CD14-positive monocyte (primary cell): Measurements from ENCODE around the gene SMYD3. TPM values are rescaled to one million over a fixed set of nuclear protein-coding genes. Genes with fewer than 3 reads are reported as not detected.

Experiments
- DNase-seq, 3 donors: peaks; one replicate each; pipeline ENCODE4 v3.0.0-alpha.2; 2011 to 2022
- H2AFZ ChIP-seq: 2 replicates; pipeline ENCODE4 v1.6.0; 2012; ENCODE audit warnings: mild to moderate bottlenecking, low read depth, low read length, inconsistent platforms; ENCODE audit not compliant: insufficient read depth, poor library complexity, severe bottlenecking
- H3K27ac ChIP-seq, 2 donors: 1 replicate in 1 of 2; 2 replicates in 1 of 2; pipeline ENCODE4 v1.5.1; 2012 to 2013; ENCODE audit warnings: low read length in 2 of 2, control low read depth in 1 of 2, inconsistent platforms in 1 of 2, low read depth in 1 of 2, mild to moderate bottlenecking in 1 of 2
- H3K27me3 ChIP-seq, 2 donors: one replicate each; pipeline versions ENCODE4 v1.6.0 to v1.6.1; 2011 to 2013; ENCODE audit warnings: low read length in 2 of 2; ENCODE audit not compliant: control insufficient read depth in 2 of 2, insufficient read depth in 2 of 2
- H3K36me3 ChIP-seq, 2 donors: replicated peaks in 1 of 2; 1 replicate in 1 of 2; 2 replicates in 1 of 2; pipeline versions ENCODE4 v1.5.1 to v1.6.1; 2012 to 2013; ENCODE audit warnings: low read length in 2 of 2, control low read depth in 1 of 2, inconsistent platforms in 1 of 2, mild to moderate bottlenecking in 1 of 2; ENCODE audit not compliant: insufficient read depth in 2 of 2, control insufficient read depth in 1 of 2
- H3K4me1 ChIP-seq, 2 donors: 1 replicate in 1 of 2; 2 replicates in 1 of 2; pipeline versions ENCODE4 v1.5.1 to v1.6.1; 2012 to 2013; ENCODE audit warnings: low read length in 2 of 2, control low read depth in 1 of 2, inconsistent platforms in 1 of 2, mild to moderate bottlenecking in 1 of 2, moderate library complexity in 1 of 2; ENCODE audit not compliant: insufficient read depth in 2 of 2, control insufficient read depth in 1 of 2
- H3K4me2 ChIP-seq: replicated peaks from 2 replicates; pipeline ENCODE3; 2012; ENCODE audit warnings: low read length, moderate library complexity, mild to moderate bottlenecking; ENCODE audit not compliant: poor library complexity, severe bottlenecking; ENCODE audit errors: extremely low read depth
- H3K4me3 ChIP-seq, 3 experiments: fragments of 200-600 bp in 1 of 3; sonication (generic) in 1 of 3; replicated peaks in 1 of 3; 1 replicate in 2 of 3; 2 replicates in 1 of 3; pipeline ENCODE4 v1.5.1; 2011 to 2013; ENCODE audit warnings: low read length in 3 of 3, mild to moderate bottlenecking in 3 of 3, control low read depth in 2 of 3, low read depth in 2 of 3, inconsistent platforms in 1 of 3, moderate library complexity in 1 of 3
- H3K79me2 ChIP-seq: 2 replicates; pipeline ENCODE4 v1.6.0; 2012; ENCODE audit warnings: mild to moderate bottlenecking, control low read depth, inconsistent platforms, low read length, moderate library complexity; ENCODE audit not compliant: insufficient read depth
- H3K9ac ChIP-seq: 2 replicates; pipeline ENCODE4 v1.6.0; 2017; ENCODE audit warnings: low read length, mild to moderate bottlenecking; ENCODE audit not compliant: insufficient read depth, poor library complexity, severe bottlenecking
- H3K9me3 ChIP-seq, 2 donors: replicated peaks in 1 of 2; 1 replicate in 1 of 2; 2 replicates in 1 of 2; pipeline versions ENCODE4 v1.5.1 to v1.6.1; 2012 to 2013; ENCODE audit warnings: low read length in 2 of 2, control low read depth in 1 of 2; ENCODE audit not compliant: control insufficient read depth in 1 of 2, insufficient read depth in 1 of 2
- H4K20me1 ChIP-seq: 2 replicates; pipeline ENCODE4 v1.6.0; 2012; ENCODE audit warnings: mild to moderate bottlenecking, low read length, control low read depth, moderate library complexity; ENCODE audit not compliant: insufficient read depth
- H3K27ac Mint-ChIP-seq, 7 donors: one replicate each; pipeline ENCODE4 v1.8.0; 2020; ENCODE audit warnings: mild to moderate bottlenecking in 7 of 7, mixed read lengths in 7 of 7, moderate library complexity in 6 of 7, inconsistent platforms in 2 of 7
- H3K27me3 Mint-ChIP-seq, 3 donors: one replicate each; pipeline ENCODE4 v1.8.0; 2021 to 2022; ENCODE audit warnings: low read depth in 3 of 3, mild to moderate bottlenecking in 3 of 3, mixed read lengths in 3 of 3, moderate library complexity in 3 of 3, inconsistent platforms in 1 of 3
- H3K36me3 Mint-ChIP-seq, 2 donors: one replicate each; pipeline ENCODE4 v1.8.0; 2020; ENCODE audit warnings: mixed read lengths in 2 of 2, inconsistent platforms in 1 of 2, mild to moderate bottlenecking in 1 of 2
- H3K4me1 Mint-ChIP-seq: one replicate; pipeline ENCODE4 v1.8.0; 2020; ENCODE audit warnings: mild to moderate bottlenecking, mixed read lengths
- H3K4me3 Mint-ChIP-seq, 2 donors: one replicate each; pipeline ENCODE4 v1.8.0; 2020; ENCODE audit warnings: mild to moderate bottlenecking in 2 of 2, mixed read lengths in 2 of 2, moderate library complexity in 1 of 2
- H3K9me3 Mint-ChIP-seq, 7 donors: one replicate each; pipeline ENCODE4 v1.8.0; 2020 to 2022; ENCODE audit warnings: mixed read lengths in 7 of 7, mild to moderate bottlenecking in 6 of 7, moderate library complexity in 6 of 7, inconsistent platforms in 2 of 7
- WGBS: methylation state at CpG from one replicate; pipeline ENCODE4 v1.1.5; 2013; ENCODE audit warnings: missing lambda C conversion rate; ENCODE audit not compliant: insufficient coverage; 5-methylcytosine and 5-hydroxymethylcytosine counted together
- intact Hi-C, 2 donors: fragments of 100-400 bp; cut with micrococcal nuclease; formaldehyde crosslinking; loops; one replicate each; pipeline versions ENCODE4 v1.15.0 to v1.15.1; 2023
- polyA plus RNA-seq, 3 donors: library from polyadenylated mRNA; depleted of rRNA in 1 of 3; unstranded in 2 of 3; stranded (reverse) in 1 of 3; fragments of 300-500 nt in 2 of 3; fragments of >200 nt in 1 of 3; fragmentation: Illumina TruSeq in 2 of 3; gene quantifications; 1 replicate in 2 of 3; 2 replicates in 1 of 3; pipeline ENCODE4 v1.2.3, GENCODE V29; 2012 to 2021
- TF ChIP-seq, protein P1 (sequence below): fragments of 200-600 bp; IDR thresholded peaks from one replicate; pipeline ENCODE4 v1.8.0; 2022; ENCODE audit warnings: antibody characterized with exemption, mild to moderate bottlenecking

The SMYD3 gene
- polyA plus RNA-seq, 3 donors, result 2.7 to 8.4 (median 4.0) TPM

DNA sequence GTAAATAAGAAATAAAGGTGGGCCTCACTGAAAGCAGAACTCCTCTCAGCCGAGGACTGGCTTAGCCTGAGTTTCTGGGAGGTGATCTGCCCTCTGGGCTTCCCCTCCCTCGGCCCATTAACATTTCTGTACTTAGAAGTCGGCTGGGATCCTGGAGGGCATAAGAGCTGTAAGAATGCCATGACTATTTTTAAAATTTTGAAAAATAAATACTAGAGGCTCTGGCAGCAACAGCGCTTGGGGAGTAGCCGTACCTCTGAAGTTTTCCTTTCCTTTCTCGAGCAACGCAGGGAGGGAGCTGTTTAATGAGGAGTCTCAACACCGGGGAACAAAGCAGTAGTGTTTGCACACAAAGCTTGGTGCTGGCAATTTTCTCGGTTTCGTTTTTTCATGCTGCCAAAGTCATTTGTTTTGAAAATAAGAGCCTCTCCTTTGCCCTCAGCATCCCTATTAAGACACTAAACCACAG lies 498.7 kb downstream of the SMYD3 start:
- 100% methylated on average over 5 of the region's 10 CpGs for WGBS
- no peaks in the 10 kb centered on the region for H3K9me3 Mint-ChIP-seq
- H3K9ac ChIP-seq, result no peak overlapping the region
- no peaks in the 10 kb centered on the region for H3K79me2 ChIP-seq
- no peaks in the 10 kb centered on the region for H3K9me3 ChIP-seq
- no peak overlapping the region for H3K27ac Mint-ChIP-seq
- no peaks in the 10 kb centered on the region for H4K20me1 ChIP-seq
- H3K4me3 ChIP-seq, result no peak overlapping the region
- no peaks in the 10 kb centered on the region for H3K36me3 Mint-ChIP-seq
- H3K27me3 ChIP-seq, result no peaks in the 10 kb centered on the region
- H3K4me2 ChIP-seq, result no peak overlapping the region
- peaks cover 0 to 3% of the 10 kb centered on the region in 2 donors for H3K4me1 ChIP-seq
- no peak for DNase-seq
- H2AFZ ChIP-seq, result no peak overlapping the region
- TF ChIP-seq, protein P1, sequence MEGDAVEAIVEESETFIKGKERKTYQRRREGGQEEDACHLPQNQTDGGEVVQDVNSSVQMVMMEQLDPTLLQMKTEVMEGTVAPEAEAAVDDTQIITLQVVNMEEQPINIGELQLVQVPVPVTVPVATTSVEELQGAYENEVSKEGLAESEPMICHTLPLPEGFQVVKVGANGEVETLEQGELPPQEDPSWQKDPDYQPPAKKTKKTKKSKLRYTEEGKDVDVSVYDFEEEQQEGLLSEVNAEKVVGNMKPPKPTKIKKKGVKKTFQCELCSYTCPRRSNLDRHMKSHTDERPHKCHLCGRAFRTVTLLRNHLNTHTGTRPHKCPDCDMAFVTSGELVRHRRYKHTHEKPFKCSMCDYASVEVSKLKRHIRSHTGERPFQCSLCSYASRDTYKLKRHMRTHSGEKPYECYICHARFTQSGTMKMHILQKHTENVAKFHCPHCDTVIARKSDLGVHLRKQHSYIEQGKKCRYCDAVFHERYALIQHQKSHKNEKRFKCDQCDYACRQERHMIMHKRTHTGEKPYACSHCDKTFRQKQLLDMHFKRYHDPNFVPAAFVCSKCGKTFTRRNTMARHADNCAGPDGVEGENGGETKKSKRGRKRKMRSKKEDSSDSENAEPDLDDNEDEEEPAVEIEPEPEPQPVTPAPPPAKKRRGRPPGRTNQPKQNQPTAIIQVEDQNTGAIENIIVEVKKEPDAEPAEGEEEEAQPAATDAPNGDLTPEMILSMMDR, result no peak
- H3K4me1 Mint-ChIP-seq, result peaks cover 9% of the 10 kb centered on the region
- H3K4me3 Mint-ChIP-seq, result no peak overlapping the region
- intact Hi-C loops, result no loop called here
- no peaks in the 10 kb centered on the region for H3K36me3 ChIP-seq
- no peak overlapping the region for H3K27ac ChIP-seq
- H3K27me3 Mint-ChIP-seq, result peaks cover 0 to 5% (median 0%) of the 10 kb centered on the region in 3 donors

DNA sequence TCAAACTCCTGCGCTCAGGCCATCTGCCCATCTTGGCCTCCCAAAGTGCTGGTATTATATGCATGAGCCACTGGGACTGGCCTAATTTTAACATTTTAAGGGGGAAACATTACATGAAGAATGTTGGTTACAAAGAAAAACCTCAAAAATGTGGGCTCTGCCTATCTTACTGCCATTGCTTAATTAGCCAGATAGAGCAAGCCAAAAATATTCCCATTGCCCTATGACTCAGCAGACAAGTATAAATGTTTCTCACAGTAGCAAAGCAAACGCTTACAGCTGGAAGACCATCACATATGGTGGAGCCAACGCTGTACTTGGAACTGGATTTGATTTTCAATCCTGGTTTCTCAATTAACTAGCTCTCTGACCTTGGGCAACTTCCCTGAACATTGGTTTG lies 502.0 kb downstream of the SMYD3 start:
- no peak for DNase-seq
- TF ChIP-seq, protein P1, result no peak
- no peak overlapping the region for H2AFZ ChIP-seq
- no peak overlapping the region for H3K4me3 ChIP-seq
- no peaks in the 10 kb centered on the region for H3K9me3 Mint-ChIP-seq
- H3K27ac Mint-ChIP-seq, result no peak overlapping the region
- H3K36me3 ChIP-seq, result no peaks in the 10 kb centered on the region
- H3K4me1 ChIP-seq, result no peaks in the 10 kb centered on the region
- peaks cover 8% of the 10 kb centered on the region for H3K4me1 Mint-ChIP-seq
- H3K27me3 Mint-ChIP-seq, result peaks cover 2 to 4% (median 4%) of the 10 kb centered on the region in 3 donors
- no peaks in the 10 kb centered on the region for H4K20me1 ChIP-seq
- H3K79me2 ChIP-seq, result no peaks in the 10 kb centered on the region
- H3K36me3 Mint-ChIP-seq, result no peaks in the 10 kb centered on the region
- intact Hi-C loops, result loop anchor here in 1 of 2 donors (2.0 kb wide), 1 partner anchor 850 kb away; the partner anchor contains the start of gene KIF26B
- no peak overlapping the region for H3K4me2 ChIP-seq
- H3K9me3 ChIP-seq, result no peaks in the 10 kb centered on the region
- no peak overlapping the region for H3K9ac ChIP-seq
- no peaks in the 10 kb centered on the region for H3K27me3 ChIP-seq
- H3K27ac ChIP-seq, result no peak overlapping the region
- no peak overlapping the region for H3K4me3 Mint-ChIP-seq
- 92% methylated on average over 2 of the region's 3 CpGs for WGBS
